KMS-11 (cell line): ENCODE measurements around the gene RAB11A.

Source experiments
- H2AFZ ChIP-seq: fragments of 200-600 bp; sonication (generic); 2 replicates; pipeline ENCODE4 v1.6.1; 2016; ENCODE audit warnings: antibody characterized with exemption, mixed run types, low read depth
- H3K27ac ChIP-seq: fragments of 200-600 bp; sonication (generic); 2 replicates; pipeline ENCODE4 v1.6.1; 2016; ENCODE audit warnings: mild to moderate bottlenecking, mixed run types
- H3K27me3 ChIP-seq: fragments of 200-600 bp; sonication (generic); 2 replicates; pipeline ENCODE4 v1.6.1; 2017; ENCODE audit warnings: mild to moderate bottlenecking, low read depth, mixed run types, moderate library complexity; ENCODE audit not compliant: insufficient read depth
- H3K36me3 ChIP-seq: fragments of 200-600 bp; sonication (generic); 2 replicates; pipeline ENCODE4 v1.6.1; 2017; ENCODE audit warnings: mild to moderate bottlenecking, mixed run types; ENCODE audit not compliant: insufficient read depth
- H3K4me1 ChIP-seq: fragments of 200-600 bp; sonication (generic); 2 replicates; pipeline ENCODE4 v1.6.1; 2016; ENCODE audit warnings: mild to moderate bottlenecking, low read depth, mixed run types; ENCODE audit not compliant: poor library complexity, severe bottlenecking
- H3K4me2 ChIP-seq: fragments of 200-600 bp; sonication (generic); 2 replicates; pipeline ENCODE4 v1.7.0; 2016; ENCODE audit warnings: mild to moderate bottlenecking, mixed run types
- H3K4me3 ChIP-seq: fragments of 200-600 bp; sonication (generic); IDR thresholded peaks from 2 replicates; pipeline ENCODE4 v1.6.1; 2017; ENCODE audit warnings: low read depth, low read length, mixed read lengths; ENCODE audit not compliant: insufficient read depth
- H3K79me2 ChIP-seq: fragments of 200-600 bp; sonication (generic); 2 replicates; pipeline ENCODE4 v1.6.1; 2016; ENCODE audit warnings: low read depth, mixed run types; ENCODE audit not compliant: insufficient read depth
- H3K9ac ChIP-seq: fragments of 200-600 bp; sonication (generic); 2 replicates; pipeline ENCODE4 v1.6.1; 2016; ENCODE audit warnings: mild to moderate bottlenecking, mixed run types
- H4K20me1 ChIP-seq: fragments of 200-600 bp; sonication (generic); 2 replicates; pipeline ENCODE4 v1.6.1; 2016; ENCODE audit warnings: mild to moderate bottlenecking, mixed run types; ENCODE audit not compliant: insufficient read depth
- TF ChIP-seq, protein P1 (sequence below): fragments of 200-600 bp; sonication (generic); conservative IDR thresholded peaks from 2 replicates; pipeline ENCODE4 v1.6.1; 2017; ENCODE audit warnings: low read depth, mild to moderate bottlenecking, antibody characterized with exemption, low read length, moderate library complexity, mixed read lengths

The RAB11A gene

DNA sequence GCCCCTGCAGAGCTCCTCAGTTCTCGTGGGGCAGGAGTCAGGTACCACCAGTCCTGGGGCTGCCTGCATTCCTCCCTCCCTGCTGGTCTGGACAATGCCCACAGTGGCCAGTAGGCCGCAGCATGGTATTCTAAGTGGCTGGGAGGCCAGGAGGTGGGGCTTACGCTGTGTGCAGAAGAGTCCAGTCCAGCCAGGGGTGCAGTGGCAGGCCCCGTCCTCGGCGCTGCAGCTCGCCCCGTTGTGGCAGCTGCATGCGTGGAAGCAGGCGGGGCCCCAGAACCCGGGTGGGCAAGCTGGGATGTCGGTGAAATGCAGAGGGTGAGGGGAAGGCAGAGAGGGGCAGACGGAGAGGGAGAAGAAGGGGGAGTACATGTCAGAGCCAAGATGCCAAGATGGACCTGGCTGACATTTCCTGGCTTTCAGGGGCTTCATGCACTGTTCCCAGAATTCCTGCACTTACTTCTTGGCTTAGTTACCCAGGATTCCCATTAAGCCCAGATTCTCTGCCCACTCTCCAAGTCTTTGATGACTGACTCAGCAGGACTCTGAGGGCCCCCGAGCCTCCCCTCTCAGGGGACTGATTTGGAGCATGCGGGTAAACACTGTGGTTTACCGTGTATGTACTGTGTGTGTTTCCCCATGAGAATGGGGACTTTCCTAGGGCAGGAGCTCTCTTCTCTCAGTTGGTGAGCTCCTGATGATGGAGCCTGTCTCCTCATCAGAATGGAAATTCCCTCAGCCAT lies 47.5 kb downstream of the RAB11A start:
- peak overlapping the region; percentile 46 for H3K27ac ChIP-seq
- H4K20me1 ChIP-seq = no peaks in the 10 kb centered on the region
- TF ChIP-seq, protein P1, sequence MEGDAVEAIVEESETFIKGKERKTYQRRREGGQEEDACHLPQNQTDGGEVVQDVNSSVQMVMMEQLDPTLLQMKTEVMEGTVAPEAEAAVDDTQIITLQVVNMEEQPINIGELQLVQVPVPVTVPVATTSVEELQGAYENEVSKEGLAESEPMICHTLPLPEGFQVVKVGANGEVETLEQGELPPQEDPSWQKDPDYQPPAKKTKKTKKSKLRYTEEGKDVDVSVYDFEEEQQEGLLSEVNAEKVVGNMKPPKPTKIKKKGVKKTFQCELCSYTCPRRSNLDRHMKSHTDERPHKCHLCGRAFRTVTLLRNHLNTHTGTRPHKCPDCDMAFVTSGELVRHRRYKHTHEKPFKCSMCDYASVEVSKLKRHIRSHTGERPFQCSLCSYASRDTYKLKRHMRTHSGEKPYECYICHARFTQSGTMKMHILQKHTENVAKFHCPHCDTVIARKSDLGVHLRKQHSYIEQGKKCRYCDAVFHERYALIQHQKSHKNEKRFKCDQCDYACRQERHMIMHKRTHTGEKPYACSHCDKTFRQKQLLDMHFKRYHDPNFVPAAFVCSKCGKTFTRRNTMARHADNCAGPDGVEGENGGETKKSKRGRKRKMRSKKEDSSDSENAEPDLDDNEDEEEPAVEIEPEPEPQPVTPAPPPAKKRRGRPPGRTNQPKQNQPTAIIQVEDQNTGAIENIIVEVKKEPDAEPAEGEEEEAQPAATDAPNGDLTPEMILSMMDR = 0 out of 2 replicates have a peak, but pooled peaks have one; percentile 9
- no peaks in the 10 kb centered on the region for H3K27me3 ChIP-seq
- H3K4me2 ChIP-seq = peak overlapping the region; percentile 83
- H3K4me3 ChIP-seq = no peak overlapping the region
- peaks cover 54% of the 10 kb centered on the region for H3K4me1 ChIP-seq
- H3K9ac ChIP-seq = 0 out of 2 replicates have a peak overlapping the region, but pooled peaks have one; percentile 4
- H3K79me2 ChIP-seq = no peaks in the 10 kb centered on the region
- no peaks in the 10 kb centered on the region for H3K36me3 ChIP-seq
- peak overlapping the region; percentile 25; the same call in 1 of the 2 replicates for H2AFZ ChIP-seq

GRCh38 chr15:65917407-65917756 lies 48.1 kb downstream of the RAB11A start:
- Histone ChIP-seq H4K20me1 (no peaks in the 10 kb centered on the region), H3K27ac (peak overlapping the region; percentile 46), H3K79me2 (no peaks in the 10 kb centered on the region), H3K4me2 (peak overlapping the region; percentile 83), H3K9ac (no peak overlapping the region), H3K27me3 (no peaks in the 10 kb centered on the region), H3K4me3 (no peak overlapping the region), H3K4me1 (peaks cover 54% of the 10 kb centered on the region), H2AFZ (peak overlapping the region; percentile 25; the same call in 1 of the 2 replicates), H3K36me3 (no peaks in the 10 kb centered on the region)
- TF ChIP-seq, protein P1 = no peak

DNA sequence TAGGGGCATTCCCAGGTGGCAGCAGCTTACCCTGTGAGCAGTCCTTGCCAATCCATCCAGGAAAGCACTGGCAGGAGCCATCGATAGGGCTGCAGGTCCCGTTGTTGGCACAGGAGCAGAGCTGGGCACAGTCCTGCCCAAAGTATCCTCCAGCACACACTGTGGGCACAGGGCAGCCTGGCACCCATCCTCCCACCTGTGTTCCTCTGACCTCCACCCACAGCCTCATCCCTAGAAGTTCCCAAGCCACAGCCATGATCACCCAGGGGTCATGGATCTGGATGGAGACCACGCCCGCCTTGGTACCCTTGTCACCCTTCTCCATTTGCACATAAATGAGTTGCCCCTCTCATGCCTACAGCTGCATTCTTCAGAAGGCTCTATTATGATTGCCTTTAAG lies 48.6 kb downstream of the RAB11A start:
- H3K27me3 ChIP-seq = no peaks in the 10 kb centered on the region
- H3K36me3 ChIP-seq = no peaks in the 10 kb centered on the region
- H3K9ac ChIP-seq = no peak overlapping the region
- no peak overlapping the region for H2AFZ ChIP-seq
- H3K4me2 ChIP-seq = peak overlapping the region; percentile 83; the same call in 1 of the 2 replicates
- H3K4me1 ChIP-seq = peaks cover 54% of the 10 kb centered on the region
- no peak overlapping the region for H3K4me3 ChIP-seq
- H3K27ac ChIP-seq = no peak overlapping the region
- H3K79me2 ChIP-seq = no peaks in the 10 kb centered on the region
- TF ChIP-seq, protein P1 = no peak
- H4K20me1 ChIP-seq = no peaks in the 10 kb centered on the region

DNA sequence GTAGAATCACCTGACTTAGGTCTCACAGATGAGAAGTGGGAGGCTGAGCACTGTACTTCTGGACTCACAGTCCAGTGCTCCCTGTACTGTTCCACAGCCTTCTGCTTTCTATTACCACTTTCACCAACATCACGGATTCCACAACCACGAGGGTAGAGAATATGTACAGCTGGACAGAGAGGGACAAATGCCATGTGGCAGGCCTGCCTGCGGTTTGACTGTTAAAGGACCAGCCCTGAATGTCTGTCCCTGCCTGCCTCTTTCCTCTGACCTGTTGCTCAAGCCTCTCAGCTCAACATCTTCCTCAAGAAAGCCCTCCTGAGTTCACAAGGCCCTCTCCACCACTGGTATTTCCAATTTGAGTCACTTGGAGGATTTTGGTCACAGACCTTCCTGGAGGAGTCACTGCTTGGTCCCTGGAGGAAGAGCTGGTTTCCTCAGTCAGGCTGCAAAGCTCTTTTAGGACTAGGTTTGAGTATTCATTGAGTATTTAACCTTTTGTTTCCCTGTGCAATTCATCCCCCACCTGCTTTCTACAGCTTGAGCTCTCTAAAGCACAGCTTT lies 49.1 kb downstream of the RAB11A start:
- TF ChIP-seq, protein P1 = no peak
- Histone ChIP-seq H3K4me1 (peaks cover 54% of the 10 kb centered on the region), H3K9ac (no peak overlapping the region), H3K27me3 (no peaks in the 10 kb centered on the region), H3K27ac (no peak overlapping the region), H4K20me1 (no peaks in the 10 kb centered on the region), H3K36me3 (no peaks in the 10 kb centered on the region), H3K79me2 (no peaks in the 10 kb centered on the region), H3K4me2 (peak overlapping the region; percentile 6; the same call in 1 of the 2 replicates), H3K4me3 (no peak overlapping the region), H2AFZ (no peak overlapping the region)
